ENCODE results near the gene NFIX.
"Not testable (repeated sequence)": the region's sequence is repeated elsewhere in the genome, so short reads cannot be mapped to it uniquely, and the experiment has no call there.

Gene NFIX

GRCh38 chr19:12953138-12953798 is 42.0 kb upstream of the NFIX start:
- in situ Hi-C loops (cut with HindIII; ENCODE audit: low pct_unique_long_range_greater_than_20kb, low sequenced_read_pairs), result no loop called here
- TF ChIP-seq JUND (IDR thresholded peaks at IDR 0.05; ENCODE audit: low read depth), result no peak
- no peak for DNase-seq (ENCODE audit: low read depth in 1 of 2, low spot score in 1 of 2)

GRCh38 chr19:12953799-12954611 is 41.3 kb upstream of the NFIX start:
- no peak for TF ChIP-seq JUND (IDR thresholded peaks at IDR 0.05; ENCODE audit: low read depth)
- in situ Hi-C loops (cut with HindIII; ENCODE audit: low pct_unique_long_range_greater_than_20kb, low sequenced_read_pairs), result no loop called here
- DNase-seq (ENCODE audit: low read depth in 1 of 2, low spot score in 1 of 2), result no peak

GRCh38 chr19:12954612-12954962 is 40.7 kb upstream of the NFIX start:
- TF ChIP-seq JUND (IDR thresholded peaks at IDR 0.05; ENCODE audit: low read depth), result no peak
- in situ Hi-C loops (cut with HindIII; ENCODE audit: low pct_unique_long_range_greater_than_20kb, low sequenced_read_pairs), result no loop called here
- no peak for DNase-seq (ENCODE audit: low read depth in 1 of 2, low spot score in 1 of 2)

- in situ Hi-C loops (cut with HindIII; ENCODE audit: low pct_unique_long_range_greater_than_20kb, low sequenced_read_pairs); DNase-seq (ENCODE audit: low read depth in 1 of 2, low spot score in 1 of 2): not testable (repeated sequence)
These were observed 39.7 kb upstream of the NFIX start for GRCh38 chr19:12955575-12955974.

GRCh38 chr19:12955996-12956395 is 39.3 kb upstream of the NFIX start:
- TF ChIP-seq JUND (IDR thresholded peaks at IDR 0.05; ENCODE audit: low read depth), result no peak
- DNase-seq (ENCODE audit: low read depth in 1 of 2, low spot score in 1 of 2), result peak in 1 of 2 experiments; percentile 54
- in situ Hi-C loops (cut with HindIII; ENCODE audit: low pct_unique_long_range_greater_than_20kb, low sequenced_read_pairs), result no loop called here

- no peak for TF ChIP-seq JUND (IDR thresholded peaks at IDR 0.05; ENCODE audit: low read depth)
- peak in 1 of 2 experiments; percentile 83 for DNase-seq (ENCODE audit: low read depth in 1 of 2, low spot score in 1 of 2)
- in situ Hi-C loops (cut with HindIII; ENCODE audit: low pct_unique_long_range_greater_than_20kb, low sequenced_read_pairs), result no loop called here
These were observed 38.6 kb upstream of the NFIX start, which contains the start of gene GADD45GIP1 for GRCh38 chr19:12956446-12957388. Gene GADD45GIP1, minus strand, starts transcription at chr19:12957223. Its CDS starts 11 bp downstream, at chr19:12957212.

- in situ Hi-C loops (cut with HindIII; ENCODE audit: low pct_unique_long_range_greater_than_20kb, low sequenced_read_pairs); DNase-seq (ENCODE audit: low read depth in 1 of 2, low spot score in 1 of 2): not testable (repeated sequence)
These were observed 37.8 kb upstream of the NFIX start for GRCh38 chr19:12957389-12957952.

GRCh38 chr19:12959481-12959880 is 35.8 kb upstream of the NFIX start:
- in situ Hi-C loops (cut with HindIII; ENCODE audit: low pct_unique_long_range_greater_than_20kb, low sequenced_read_pairs), result no loop called here
- TF ChIP-seq JUND (IDR thresholded peaks at IDR 0.05; ENCODE audit: low read depth), result no peak
- no peak for DNase-seq (ENCODE audit: low read depth in 1 of 2, low spot score in 1 of 2)

- DNase-seq (ENCODE audit: low read depth in 1 of 2, low spot score in 1 of 2), result peak; percentile 51 to 86
- TF ChIP-seq JUND (IDR thresholded peaks at IDR 0.05; ENCODE audit: low read depth), result no peak
- in situ Hi-C loops (cut with HindIII; ENCODE audit: low pct_unique_long_range_greater_than_20kb, low sequenced_read_pairs), result no loop called here
These were observed 30.1 kb upstream of the NFIX start for GRCh38 chr19:12965017-12965811.

- TF ChIP-seq JUND (IDR thresholded peaks at IDR 0.05; ENCODE audit: low read depth), result no peak
- DNase-seq (ENCODE audit: low read depth in 1 of 2, low spot score in 1 of 2), result no peak
- in situ Hi-C loops (cut with HindIII; ENCODE audit: low pct_unique_long_range_greater_than_20kb, low sequenced_read_pairs), result no loop called here
These were observed 29.5 kb upstream of the NFIX start for GRCh38 chr19:12965812-12966135.

- TF ChIP-seq JUND (IDR thresholded peaks at IDR 0.05; ENCODE audit: low read depth), result no peak
- DNase-seq (ENCODE audit: low read depth in 1 of 2, low spot score in 1 of 2), result no peak
These were observed 27.4 kb upstream of the NFIX start for GRCh38 chr19:12967907-12968306.

More at GRCh38 chr19:12967907-12968306, 27.4 kb upstream of the NFIX start:
- in situ Hi-C loops (cut with HindIII; ENCODE audit: low pct_unique_long_range_greater_than_20kb, low sequenced_read_pairs), result no loop called here
